Tibial nerve (tissue), 4 donors: ENCODE results near the gene SOST.

ENCODE experiments used
- CTCF ChIP-seq, 5 experiments: fragments of 200-600 bp in 3 of 5; fragments of 450-650 bp in 2 of 5; sonication (generic) in 3 of 5; IDR thresholded peaks; one replicate each; pipeline ENCODE4 v1.5.1; 2016 to 2019; ENCODE audit warnings: antibody characterized with exemption in 5 of 5, mild to moderate bottlenecking in 3 of 5, moderate library complexity in 2 of 5
- EP300 ChIP-seq, 2 donors: sonication (generic); formaldehyde crosslinking; IDR thresholded peaks; one replicate each; pipeline ENCODE4 v1.6.1; 2017; ENCODE audit warnings: antibody characterized with exemption in 2 of 2, mild to moderate bottlenecking in 1 of 2

- no peak for TF ChIP-seq CTCF (IDR thresholded peaks at IDR 0.05)
- peak; percentile 15 to 74 for TF ChIP-seq EP300 (IDR thresholded peaks at IDR 0.05)
Observed at GRCh38 chr17:43768382-43768781, 9.8 kb upstream of the SOST start.
